HepG2 (cell line): ENCODE results near the gene DPH1. TPM values are rescaled to one million over a fixed set of nuclear protein-coding genes. Genes with fewer than 3 reads are reported as not detected.

Experiments used
- ATF2 ChIP-seq: sonication (generic); formaldehyde crosslinking; IDR thresholded peaks from 2 replicates; pipeline ENCODE4 v1.4.0; 2020; ENCODE audit warnings: missing genetic modification reagents
- GPN1 ChIP-seq: sonication (generic); formaldehyde crosslinking; IDR thresholded peaks from 2 replicates; pipeline ENCODE4 v1.5.1; 2020; ENCODE audit warnings: missing genetic modification reagents, borderline replicate concordance
- ISL2 ChIP-seq: sonication (generic); formaldehyde crosslinking; IDR thresholded peaks from 2 replicates; pipeline ENCODE4 v1.5.0; 2020; ENCODE audit warnings: missing genetic modification reagents
- KMT2A ChIP-seq: sonication (generic); formaldehyde crosslinking; IDR thresholded peaks from 2 replicates; pipeline ENCODE4 v1.4.0; 2020; ENCODE audit warnings: missing genetic modification reagents
- MIER3 ChIP-seq: IDR thresholded peaks from 2 replicates; pipeline ENCODE4 v1.6.1; 2016; ENCODE audit warnings: missing compliant biosample characterization, borderline replicate concordance
- MLXIP ChIP-seq: sonication (generic); formaldehyde crosslinking; IDR thresholded peaks from 2 replicates; pipeline ENCODE4 v1.9.0; 2021; ENCODE audit warnings: missing genetic modification reagents, borderline replicate concordance
- MTA1 ChIP-seq: sonication (generic); formaldehyde crosslinking; IDR thresholded peaks from 2 replicates; pipeline ENCODE4 v1.4.0; 2020; ENCODE audit warnings: missing genetic modification reagents, mild to moderate bottlenecking, borderline replicate concordance
- MXD1 ChIP-seq: sonication (generic); formaldehyde crosslinking; IDR thresholded peaks from 2 replicates; pipeline ENCODE4 v1.4.0; 2020; ENCODE audit warnings: mild to moderate bottlenecking, missing genetic modification reagents
- RELA ChIP-seq: sonication (generic); formaldehyde crosslinking; IDR thresholded peaks from 2 replicates; pipeline ENCODE4 v1.4.0; 2020; ENCODE audit warnings: missing genetic modification reagents
- SMAD3 ChIP-seq: sonication (generic); formaldehyde crosslinking; IDR thresholded peaks from 2 replicates; pipeline ENCODE4 v1.4.0; 2020; ENCODE audit warnings: missing genetic modification reagents
- SMC3 ChIP-seq: IDR thresholded peaks from 2 replicates; pipeline ENCODE4 v1.6.1; 2011; ENCODE audit warnings: low read length, improper control_type of control experiment
- ZBTB25 ChIP-seq: IDR thresholded peaks from 2 replicates; pipeline ENCODE4 v1.6.1; 2018; ENCODE audit warnings: missing genetic modification reagents
- ZMYM2 ChIP-seq: sonication (generic); formaldehyde crosslinking; IDR thresholded peaks from 2 replicates; pipeline ENCODE4 v1.8.0; 2022; ENCODE audit warnings: mild to moderate bottlenecking, missing genetic modification reagents
- ZNF326 ChIP-seq: sonication (generic); formaldehyde crosslinking; IDR thresholded peaks from 2 replicates; pipeline ENCODE4 v1.4.0; 2020; ENCODE audit warnings: missing genetic modification reagents, borderline replicate concordance
- ZNF513 ChIP-seq: sonication (generic); formaldehyde crosslinking; conservative IDR thresholded peaks from 2 replicates; pipeline ENCODE4 v1.5.0; 2020; ENCODE audit warnings: missing genetic modification reagents
- ZNF576 ChIP-seq: sonication (generic); formaldehyde crosslinking; IDR thresholded peaks from 2 replicates; pipeline ENCODE4 v1.4.0; 2020; ENCODE audit warnings: mild to moderate bottlenecking, missing genetic modification reagents
- ZNF660 ChIP-seq: sonication (generic); formaldehyde crosslinking; IDR thresholded peaks from 2 replicates; pipeline ENCODE4 v1.5.1; 2020; ENCODE audit warnings: mild to moderate bottlenecking, low read depth, missing genetic modification reagents, borderline replicate concordance
- ZNF879 ChIP-seq: sonication (generic); formaldehyde crosslinking; IDR thresholded peaks from 2 replicates; pipeline ENCODE4 v1.8.1; 2023; ENCODE audit warnings: missing genetic modification reagents
- ZXDC ChIP-seq: sonication (generic); formaldehyde crosslinking; IDR thresholded peaks from 2 replicates; pipeline ENCODE4 v1.5.0; 2020; ENCODE audit warnings: mild to moderate bottlenecking, missing genetic modification reagents
- polyA plus RNA-seq, 8 experiments: library from polyadenylated mRNA; depleted of rRNA in 3 of 8; stranded (reverse) in 7 of 8; unstranded in 1 of 8; fragments of >200 nt; fragmentation: Illumina TruSeq in 4 of 8; extraction: Trizol in 4 of 8; gene quantifications; 2 replicates each; pipeline versions ENCODE4 v1.2.1 to v1.2.3, GENCODE V29; 2011 to 2016; ENCODE audit warnings: low read depth in 4 of 8, missing spikeins in 1 of 8, mixed read lengths in 1 of 8; ENCODE audit not compliant: insufficient read depth in 1 of 8
- total RNA-seq, 5 experiments: library from RNA; depleted of rRNA; stranded (reverse); fragments of >200 nt; fragmentation: Illumina TruSeq; extraction: Trizol; gene quantifications; 2 replicates each; pipeline ENCODE4 v1.2.3, GENCODE V29; 2016; ENCODE audit warnings: low read depth in 1 of 5

DPH1 gene
- total and polyA plus RNA-seq, 2 of the 13 experiments (the other 11 are each of a cell fraction or from before 2014, with no cell fraction given) = 25.3 to 42.8 TPM

- TF ChIP-seq MTA1 = 0 out of 2 replicates have a peak, but pooled peaks have one; percentile 32
- no peak for TF ChIP-seq ZNF660
- TF ChIP-seq SMAD3 = peak; percentile 25; the same call in 1 of the 2 replicates
- TF ChIP-seq RELA (CRISPR knock-in tag) = no peak
- TF ChIP-seq SMC3 = no peak
- no peak; the same call in 1 of the 2 replicates for TF ChIP-seq ZXDC (CRISPR knock-in tag)
- no peak for TF ChIP-seq MLXIP
- no peak for TF ChIP-seq ZNF513 (CRISPR knock-in tag)
- TF ChIP-seq GPN1 (CRISPR knock-in tag) = no peak
- no peak for TF ChIP-seq ZNF879 (CRISPR knock-in tag)
- TF ChIP-seq MXD1 = no peak
- TF ChIP-seq ZNF326 = no peak
- TF ChIP-seq ZNF576 (CRISPR knock-in tag) = no peak
- TF ChIP-seq ZMYM2 = peak; percentile 50; the same call in 1 of the 2 replicates
- no peak; the same call in 1 of the 2 replicates for TF ChIP-seq ATF2 (CRISPR knock-in tag)
- TF ChIP-seq MIER3 (CRISPR knock-in tag) = no peak
- peak; percentile 16; the same call in 1 of the 2 replicates for TF ChIP-seq KMT2A (CRISPR knock-in tag)
- TF ChIP-seq ZBTB25 (CRISPR knock-in tag) = 0 out of 2 replicates have a peak, but pooled peaks have one; percentile 26
- no peak for TF ChIP-seq ISL2 (CRISPR knock-in tag)
Measured at GRCh38 chr17:1995321-1995892, 34.5 kb upstream of the DPH1 start (continued).
